NCI-H1092 (cell line): ENCODE results near the gene ANKH.

Experiments used
- DNase-seq: peaks from one replicate; lab custom pipeline; 2025; lab: John Stamatoyannopoulos, UW

The ANKH gene

DNA sequence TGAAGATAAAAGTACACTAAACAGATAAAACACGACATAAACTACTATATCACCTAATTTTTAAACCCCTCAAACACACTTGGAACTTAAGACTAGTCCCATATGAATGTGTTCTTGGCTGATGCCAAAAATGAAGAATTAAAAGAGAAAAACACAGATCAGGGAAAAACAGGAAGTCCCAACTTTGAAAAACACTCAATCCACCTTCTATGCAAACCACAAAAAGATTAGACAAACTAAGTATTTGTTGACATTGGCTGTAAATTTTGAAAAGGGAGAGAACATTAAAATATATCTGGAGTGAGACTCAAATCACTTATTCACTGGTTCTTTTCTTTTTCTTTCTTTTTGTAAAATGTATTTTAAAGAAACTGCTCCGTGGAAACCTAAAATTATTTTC is 81.4 kb downstream of the ANKH start:
- DNase-seq, result no peak

DNA sequence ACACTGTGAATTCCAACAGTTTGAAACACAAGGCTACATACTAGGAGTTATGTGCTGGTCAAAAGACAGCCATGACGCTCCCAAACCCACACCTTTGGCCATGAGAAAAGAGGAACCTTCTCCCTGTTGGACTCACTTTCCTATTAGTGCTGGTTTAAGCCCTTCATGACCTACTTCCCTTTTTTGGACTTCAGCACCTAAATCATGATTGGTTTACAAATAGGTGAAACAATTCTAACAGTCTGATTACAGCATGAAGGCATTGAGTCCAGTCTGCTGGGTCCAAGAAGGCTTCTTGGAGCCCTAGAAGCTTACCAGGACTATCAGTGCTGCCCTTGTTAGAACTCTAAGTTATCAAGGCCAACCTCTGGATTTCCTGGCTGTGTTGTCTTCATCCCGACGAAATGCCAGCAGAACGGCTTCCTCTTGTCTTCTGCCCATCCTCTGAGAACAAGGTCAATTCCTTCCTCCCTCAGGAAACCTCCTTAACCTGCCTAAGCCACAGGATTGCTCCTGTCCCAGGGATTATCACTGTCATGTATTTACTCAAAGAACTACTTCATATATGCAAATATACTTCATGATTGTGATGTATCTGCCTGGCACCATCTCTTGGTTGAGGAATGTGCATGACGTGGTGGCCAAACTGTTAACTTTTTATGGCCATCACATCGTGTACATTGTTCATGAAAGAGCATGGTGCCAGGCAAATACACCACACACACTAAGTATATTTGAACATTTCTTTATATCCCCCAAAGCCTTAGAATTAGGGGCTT is 83.6 kb downstream of the ANKH start:
- DNase-seq, result no peak

DNA sequence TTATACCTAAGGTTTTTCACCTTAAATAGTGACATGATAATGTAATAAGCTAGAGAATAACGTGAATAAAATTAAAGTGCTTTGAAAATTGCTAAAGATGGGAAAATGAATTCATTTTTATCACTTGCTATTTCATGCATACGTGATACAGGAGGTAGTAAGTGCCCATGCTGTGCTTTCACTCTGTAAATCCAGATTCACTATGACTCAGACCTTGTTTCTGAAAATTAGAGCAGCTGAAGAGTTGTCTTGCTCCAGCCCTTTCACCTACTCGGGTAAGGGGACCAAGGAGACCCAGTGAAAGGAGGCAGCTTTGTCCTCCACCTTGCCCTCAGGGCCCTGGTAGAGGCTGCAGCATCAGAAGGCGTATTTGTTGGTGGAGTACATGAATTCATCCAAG is 87.9 kb downstream of the ANKH start:
- no peak for DNase-seq

DNA sequence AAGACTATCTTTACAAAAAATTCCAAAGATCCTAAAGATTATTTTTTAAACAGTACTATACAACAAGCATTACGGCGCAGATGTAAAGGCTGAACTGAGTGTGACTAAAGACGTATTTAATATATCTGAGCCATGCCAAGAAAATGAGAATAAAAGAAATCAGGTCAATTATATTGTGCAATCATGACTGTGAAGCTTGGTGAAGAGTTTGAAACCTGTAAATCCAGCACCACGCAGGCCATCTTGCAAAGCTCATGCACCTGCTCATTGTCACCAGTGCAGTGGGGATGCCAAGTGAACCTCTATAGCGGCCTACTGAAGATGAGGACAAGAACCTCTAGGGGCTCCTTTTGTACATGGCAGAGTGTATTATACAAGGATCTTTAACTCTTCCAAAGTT is 89.0 kb downstream of the ANKH start:
- no peak for DNase-seq

DNA sequence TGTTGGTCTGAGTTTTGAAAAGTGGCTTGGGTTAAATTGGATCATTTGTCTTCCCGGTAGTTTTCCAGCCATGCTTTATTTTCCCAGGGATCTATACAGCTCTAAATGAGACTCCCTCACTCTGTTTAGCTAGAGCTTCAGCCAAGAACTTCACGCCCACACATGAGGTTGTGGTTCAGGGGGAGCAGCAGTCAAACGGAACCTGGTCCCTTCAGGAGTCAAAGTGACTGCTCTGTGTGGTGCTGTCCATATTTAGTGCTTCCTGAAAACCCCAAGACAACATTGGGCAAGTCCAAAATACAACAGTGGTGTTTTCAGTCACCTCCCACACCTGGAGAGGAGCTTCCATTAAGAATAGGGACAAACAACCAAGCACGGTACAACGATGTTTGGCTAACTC is 90.5 kb downstream of the ANKH start:
- no peak for DNase-seq

DNA sequence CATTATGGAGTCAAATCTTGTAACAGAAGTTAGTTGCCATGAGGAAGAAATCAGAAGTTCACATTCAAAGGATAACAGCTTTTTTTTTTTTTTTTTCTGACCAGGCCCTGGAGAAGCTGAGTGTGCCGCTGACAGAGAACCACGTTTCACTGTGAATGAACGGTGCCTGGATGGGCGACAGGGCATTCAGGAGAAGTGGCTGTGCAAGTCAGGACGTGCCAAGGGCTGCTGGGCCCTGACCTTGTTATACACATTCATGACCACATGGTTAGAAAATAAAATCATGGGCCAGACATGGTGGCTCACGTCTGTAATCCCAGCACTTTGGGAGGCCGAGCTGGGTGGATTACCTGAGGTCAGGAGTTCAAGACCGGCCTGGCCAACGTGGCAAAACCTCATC is 91.6 kb downstream of the ANKH start:
- no peak for DNase-seq

DNA sequence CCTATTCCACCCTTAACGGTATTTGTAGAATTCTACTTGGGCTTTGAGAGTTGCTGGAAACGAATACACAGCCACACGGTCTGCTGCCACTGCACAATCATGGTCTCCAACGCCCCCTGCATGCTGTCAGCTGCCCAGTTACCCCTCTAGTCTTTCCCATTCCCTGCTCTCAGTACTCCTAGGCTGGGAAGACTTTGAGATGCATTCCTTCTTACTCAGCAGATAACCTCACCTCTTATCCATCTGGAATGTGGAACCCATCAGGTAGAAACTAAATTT is 92.8 kb downstream of the ANKH start:
- no peak for DNase-seq

DNA sequence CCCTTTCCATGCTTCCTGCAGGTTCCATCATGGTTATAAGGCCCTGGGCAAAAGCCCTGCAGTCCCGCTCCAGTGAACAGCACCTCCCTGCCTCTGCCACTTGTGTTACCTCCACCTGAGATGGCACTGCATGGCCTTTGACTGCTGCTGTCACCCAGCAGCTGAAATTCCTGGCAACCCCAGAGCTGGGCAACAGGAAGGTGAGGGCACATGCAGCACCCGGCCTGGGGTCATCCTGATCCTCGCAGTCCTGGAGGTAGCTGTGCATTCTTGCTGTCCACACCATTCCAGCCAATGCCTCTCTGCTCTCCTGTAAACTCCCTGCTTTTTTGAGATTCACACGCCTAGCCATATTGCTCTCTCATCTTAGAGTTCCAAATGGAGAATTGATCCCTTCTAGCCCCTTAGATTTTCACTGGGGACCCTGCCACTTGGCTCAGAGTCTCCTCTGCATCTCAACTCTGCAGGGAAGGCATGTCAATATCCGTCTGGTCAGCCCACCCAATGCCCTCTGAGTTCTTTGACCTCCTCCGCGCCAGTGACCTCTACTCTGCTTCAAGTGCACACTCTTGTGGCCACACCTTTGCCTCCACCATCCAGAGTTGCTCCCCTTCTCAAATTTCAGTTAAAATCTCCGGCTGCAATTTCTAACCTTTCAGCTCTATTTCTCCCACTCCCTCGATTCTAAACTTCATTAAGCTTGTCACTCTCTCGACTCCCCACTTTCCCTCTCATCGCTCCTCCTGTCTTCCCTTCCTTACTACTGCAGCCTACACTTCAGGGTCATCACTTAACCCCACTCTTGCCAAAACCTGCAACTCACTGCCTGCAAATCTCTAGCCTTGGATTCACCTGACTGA is 93.4 kb downstream of the ANKH start:
- DNase-seq, result no peak

DNA sequence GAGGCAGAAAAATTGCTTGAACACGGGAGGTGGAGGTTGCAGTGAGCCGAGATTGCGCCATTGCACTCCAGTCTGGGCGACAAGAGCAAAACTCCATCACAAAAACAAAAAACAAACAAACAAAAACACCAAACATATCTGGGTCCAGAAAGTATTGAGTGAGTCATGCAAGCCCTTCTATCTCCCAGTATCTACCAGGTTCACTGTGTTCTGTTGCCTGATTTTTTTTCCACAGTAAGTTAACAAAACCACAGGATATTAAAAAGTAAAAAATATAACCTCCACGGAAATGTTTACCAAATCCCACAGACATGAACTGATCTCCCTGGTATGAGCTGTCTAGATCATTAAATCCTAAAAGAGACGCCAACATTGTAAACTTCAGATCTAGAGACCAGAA is 94.4 kb downstream of the ANKH start:
- no peak for DNase-seq

DNA sequence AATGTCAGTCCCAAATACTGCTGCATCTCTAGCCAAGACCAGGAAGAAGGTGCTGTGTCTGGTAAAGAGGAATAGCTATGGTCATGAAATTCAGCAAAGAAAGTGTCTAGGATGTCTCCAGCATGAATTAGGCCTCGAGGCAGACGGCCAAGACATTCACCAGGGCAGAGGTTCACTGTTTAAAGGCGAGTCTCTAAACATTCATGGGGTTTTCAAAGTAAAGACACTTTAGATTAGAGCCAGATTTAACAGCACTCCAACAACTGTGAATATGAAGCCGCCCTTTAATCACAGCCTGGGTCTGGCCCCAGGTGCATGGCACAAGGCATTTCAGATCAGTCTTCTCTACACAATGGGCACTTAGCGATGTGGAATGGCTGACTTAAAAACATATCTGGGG is 95.0 kb downstream of the ANKH start:
- no peak for DNase-seq

DNA sequence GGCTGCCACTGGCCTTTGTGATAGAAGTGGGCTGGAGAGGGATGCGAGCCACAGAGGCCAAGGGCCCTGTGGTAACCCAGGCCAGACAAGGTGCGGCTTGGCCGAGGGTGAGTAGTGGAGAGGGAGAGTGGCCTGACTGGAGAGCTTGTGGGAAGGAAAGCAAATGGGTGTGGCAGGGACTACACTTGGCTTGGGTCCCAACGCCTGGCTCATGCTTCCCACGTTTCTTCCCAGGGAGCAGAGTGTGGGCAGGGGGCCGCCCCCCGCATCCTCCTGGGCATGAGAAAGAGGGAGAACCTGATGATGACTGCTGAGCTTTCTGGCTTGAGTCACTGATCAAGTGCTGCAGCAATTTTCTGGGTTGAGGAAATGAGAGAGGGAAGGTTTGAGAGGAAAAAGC is 95.7 kb downstream of the ANKH start:
- no peak for DNase-seq

DNA sequence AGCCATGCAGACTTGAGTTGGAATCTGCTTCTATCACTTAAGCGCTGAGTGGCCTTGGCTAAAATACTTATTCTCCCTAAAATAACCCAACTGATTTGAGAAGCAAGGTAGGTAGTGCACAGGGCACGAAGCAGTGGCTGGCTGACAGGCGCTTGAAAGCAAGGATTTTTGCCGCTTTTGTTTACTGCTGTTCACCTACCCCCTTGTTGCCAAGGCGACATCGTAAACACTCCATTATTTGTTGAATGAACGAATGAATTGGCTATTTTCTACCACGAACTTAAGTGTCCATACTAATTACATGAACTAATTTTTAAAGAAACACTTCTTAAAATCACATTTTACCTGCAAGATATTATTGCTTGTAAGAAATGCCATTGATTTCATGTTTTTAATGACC is 98.0 kb downstream of the ANKH start:
- DNase-seq, result no peak

DNA sequence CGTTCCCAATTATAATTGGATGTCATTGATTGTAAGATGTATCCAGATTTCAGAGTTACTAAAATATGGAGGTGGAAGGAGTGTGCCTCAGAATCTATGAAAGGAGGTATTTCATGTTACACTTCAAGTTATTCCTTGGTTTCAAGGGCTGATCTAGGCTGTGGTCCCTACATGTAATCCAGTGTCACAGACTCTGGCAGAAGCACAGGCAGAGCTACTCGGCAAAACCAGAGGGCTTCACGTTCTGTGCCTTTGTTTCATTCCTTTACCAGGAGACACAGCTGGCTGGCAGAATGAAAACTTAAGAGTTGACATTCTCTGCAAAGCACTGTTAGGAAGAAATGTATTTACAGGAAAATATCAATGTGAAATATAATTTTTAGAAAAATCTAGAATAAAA is 99.6 kb downstream of the ANKH start:
- no peak for DNase-seq

DNA sequence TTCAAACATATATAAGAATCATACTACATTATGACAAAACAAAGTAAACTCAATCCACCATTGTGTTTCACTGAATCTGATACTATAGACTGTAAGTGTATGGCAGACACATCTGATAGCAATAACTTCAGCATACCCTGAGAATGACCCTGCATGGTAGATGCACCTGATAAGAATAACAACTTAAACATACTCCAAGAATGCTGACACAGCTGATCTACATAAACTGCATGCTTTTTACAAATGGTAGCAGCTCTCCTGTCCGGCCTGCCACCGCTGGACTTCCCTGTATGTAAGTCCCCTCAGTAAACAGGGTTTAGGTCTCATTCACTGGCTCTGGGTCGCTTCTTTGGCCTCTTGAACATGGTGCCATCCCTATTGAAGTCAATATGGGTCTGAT is 100.4 kb downstream of the ANKH start:
- no peak for DNase-seq

DNA sequence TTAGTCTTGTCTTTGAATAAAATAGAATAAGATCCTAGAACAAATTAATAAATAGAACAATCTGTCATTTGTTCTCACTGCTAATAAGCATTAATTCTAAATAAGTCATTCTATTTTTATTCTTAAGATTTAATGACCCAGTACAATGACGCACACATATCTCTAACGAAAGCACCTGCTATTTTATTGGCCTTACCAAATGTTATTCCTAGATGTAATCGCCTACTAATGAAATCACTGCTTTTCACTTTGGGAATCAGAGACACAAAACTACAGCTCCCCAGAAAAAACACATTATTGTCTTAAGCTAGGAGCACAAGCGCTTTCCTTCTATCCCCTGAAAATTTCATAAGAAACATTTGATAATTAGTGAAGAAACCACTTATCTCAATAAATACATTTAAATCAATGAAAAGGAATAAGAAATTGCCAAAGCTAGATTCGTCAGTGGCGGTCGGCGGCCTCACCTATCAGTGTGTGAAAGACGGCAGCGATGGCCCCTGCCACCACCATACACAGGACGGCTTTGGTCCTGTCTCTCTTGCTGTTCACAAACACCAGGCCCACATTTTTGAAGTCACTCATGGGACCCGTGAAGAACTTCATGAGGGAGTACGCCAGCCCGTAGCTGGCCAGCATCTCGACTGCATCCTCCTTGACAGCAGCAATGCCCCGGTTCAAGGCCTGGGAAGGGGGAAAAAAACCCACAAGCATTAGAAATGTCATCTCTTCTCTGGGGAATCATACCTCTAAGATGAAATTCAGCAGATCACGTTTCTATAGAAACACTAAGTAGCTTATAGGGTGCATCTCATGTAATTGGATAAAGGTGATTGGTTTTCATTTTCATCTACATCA is 102.8 kb downstream of the ANKH start:
- DNase-seq, result no peak

DNA sequence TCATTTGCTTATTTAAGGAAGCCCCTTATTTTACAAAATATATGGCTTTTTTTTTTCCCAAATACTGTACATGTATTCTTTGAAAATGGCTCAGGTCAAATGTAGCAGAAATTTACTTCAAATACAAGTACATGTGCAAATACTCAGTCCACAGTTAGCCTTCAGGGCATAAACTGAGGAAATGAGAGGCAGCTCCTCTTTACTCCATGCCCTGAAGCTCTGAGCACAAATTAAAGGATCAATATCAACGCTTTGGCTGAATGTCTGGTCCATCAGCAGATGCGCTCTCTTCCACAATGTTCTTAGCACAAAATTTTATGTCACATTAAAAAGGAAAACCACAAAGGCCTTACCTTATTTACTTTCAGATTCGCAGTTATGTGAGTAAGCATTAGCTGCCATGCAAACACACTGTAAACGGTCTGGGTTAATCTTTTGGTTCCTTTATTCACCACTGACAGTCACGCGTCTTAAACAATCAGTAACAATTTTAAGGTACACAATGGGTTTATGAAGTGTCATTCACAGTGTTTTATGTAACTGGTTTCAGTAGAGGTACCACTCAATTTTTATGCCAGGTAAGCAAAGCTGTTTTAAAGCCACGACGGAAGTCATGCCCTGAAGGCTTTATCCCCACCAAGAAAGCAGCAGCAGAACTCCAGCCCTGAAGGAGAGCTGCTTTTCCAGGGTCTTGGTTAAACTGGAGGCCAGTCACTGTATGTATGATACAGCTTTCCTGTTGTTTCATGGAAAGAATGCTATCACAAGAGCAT is 103.7 kb downstream of the ANKH start:
- peak; percentile 46 for DNase-seq

DNA sequence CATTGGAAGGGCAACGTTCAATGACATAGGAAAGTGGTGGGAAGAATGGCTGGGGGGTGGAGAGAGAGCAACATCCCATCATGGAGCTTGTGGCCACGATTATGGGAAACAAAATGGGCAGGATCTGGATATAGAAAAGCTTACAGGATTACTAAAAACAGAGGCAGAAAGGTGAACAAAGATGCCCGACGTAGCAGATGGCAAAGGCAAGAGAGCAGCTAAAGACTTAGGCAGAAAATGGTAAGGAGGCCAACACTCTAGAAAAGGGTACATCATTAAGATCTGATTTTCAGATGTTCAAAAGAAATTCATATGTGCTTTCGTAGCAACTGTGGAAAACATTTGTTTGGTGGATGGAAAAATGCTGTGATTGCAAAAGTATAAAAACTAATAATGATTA is 104.5 kb downstream of the ANKH start:
- no peak for DNase-seq

DNA sequence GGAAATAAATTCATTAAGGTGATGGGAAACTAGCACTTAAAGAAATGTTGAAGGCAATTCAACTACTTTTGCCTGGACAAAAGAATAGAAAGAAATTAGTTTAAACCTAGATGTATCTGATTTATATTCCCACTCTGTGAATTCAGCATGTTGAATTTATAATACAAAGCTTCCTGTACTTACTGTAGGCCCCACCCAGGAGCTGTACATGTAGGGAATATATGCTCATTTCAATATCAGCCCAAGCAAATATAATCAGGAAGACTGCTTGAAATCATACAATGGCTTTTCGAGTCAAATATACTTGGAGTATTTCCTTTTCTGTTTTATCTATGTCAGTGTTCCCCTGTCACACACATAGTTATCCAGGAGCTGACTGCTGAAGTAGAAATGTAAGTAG is 105.0 kb downstream of the ANKH start:
- no peak for DNase-seq

DNA sequence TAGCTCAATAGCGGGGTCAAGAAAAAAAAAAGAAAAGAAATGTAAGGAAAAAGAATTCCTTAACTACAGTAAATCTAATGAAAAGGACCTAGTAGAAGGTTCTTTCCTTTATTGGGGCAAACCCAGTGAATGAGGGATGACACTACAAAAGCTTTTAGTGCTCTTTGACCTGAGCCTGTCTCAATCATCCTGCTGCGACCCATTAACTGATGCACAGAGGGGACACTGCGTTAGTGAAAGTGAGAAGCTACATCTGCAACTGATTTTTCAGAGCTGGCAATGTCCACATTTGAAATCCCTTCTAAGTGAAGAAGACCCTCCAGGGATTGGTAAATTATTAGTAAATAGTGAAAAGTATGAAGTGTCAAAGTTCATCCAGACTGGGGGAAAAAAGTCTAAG is 106.0 kb downstream of the ANKH start:
- DNase-seq, result no peak

DNA sequence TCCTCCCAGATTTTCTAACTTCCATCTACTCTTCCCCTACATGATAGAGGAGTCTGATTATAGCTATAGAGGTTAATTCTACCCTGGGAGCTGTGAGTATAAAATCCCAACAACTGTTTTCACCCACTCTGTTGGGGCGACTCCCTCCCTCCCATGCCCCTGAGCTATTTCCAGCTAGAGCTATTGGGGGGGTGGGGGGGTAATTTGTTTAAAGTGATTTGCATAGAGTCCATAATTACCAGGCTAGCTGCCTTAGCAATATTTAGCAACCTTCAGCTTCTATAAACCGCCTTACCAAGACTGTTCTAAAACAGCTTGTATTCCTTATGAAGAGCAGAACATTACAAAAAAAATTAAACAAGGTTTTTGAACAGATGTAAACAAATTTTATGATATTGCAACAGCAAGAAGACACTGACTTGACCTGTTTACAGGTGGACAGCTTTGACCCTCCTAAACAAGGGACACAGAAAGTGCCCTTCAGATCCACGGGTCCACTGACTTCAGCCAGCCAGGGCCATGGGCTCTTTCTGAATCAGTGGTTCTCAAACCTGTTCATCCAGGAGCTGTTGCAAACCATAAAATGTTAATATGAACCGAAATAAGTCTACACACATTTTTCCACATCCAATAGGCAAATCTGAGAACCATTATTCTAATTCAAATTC is 108.9 kb downstream of the ANKH start:
- no peak for DNase-seq

DNA sequence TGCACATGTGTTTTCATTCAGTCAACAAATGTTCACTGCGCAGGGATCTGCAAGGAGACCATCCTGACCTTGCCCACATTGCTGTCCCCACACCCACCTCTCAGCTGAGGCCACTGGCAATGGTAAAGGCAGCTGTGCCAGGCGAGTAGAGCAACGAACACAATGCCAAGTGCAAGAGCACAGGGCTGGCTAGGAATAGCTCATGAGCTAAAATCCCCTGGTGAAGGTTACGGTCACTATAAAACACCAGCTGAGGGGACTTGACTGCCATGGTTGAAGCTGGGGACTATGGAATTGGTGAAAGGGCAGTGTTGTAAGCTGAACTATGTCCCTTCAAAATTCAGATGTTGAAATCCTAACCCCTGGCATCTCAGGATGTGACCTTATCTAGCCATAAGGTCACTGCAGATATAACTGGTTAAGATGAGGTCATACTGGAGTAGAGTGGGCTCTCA is 111.0 kb downstream of the ANKH start:
- DNase-seq, result no peak
